ENCODE measurements around the gene SETD7.

Gene SETD7

GRCh38 chr4:139506774-139507173 lies 49.2 kb downstream of the SETD7 start:
- TF ChIP-seq CTCF (IDR thresholded peaks at IDR 0.05; ENCODE audit: low read depth, low read length, missing control alignments), result no peak
- H3K4me3 ChIP-seq (ENCODE audit: low read depth, low read length), result no peak overlapping the region
- DNase-seq (ENCODE audit: low read depth), result no peak

GRCh38 chr4:139503622-139504166 lies 52.3 kb downstream of the SETD7 start:
- no peak for DNase-seq (ENCODE audit: low read depth)
- no peak overlapping the region for H3K4me3 ChIP-seq (ENCODE audit: low read depth, low read length)
- TF ChIP-seq CTCF (IDR thresholded peaks at IDR 0.05; ENCODE audit: low read depth, low read length, missing control alignments), result no peak

- TF ChIP-seq CTCF (IDR thresholded peaks at IDR 0.05; ENCODE audit: low read depth, low read length, missing control alignments), result no peak
- no peak for DNase-seq (ENCODE audit: low read depth)
- H3K4me3 ChIP-seq (ENCODE audit: low read depth, low read length), result no peak overlapping the region
Measured at GRCh38 chr4:139501927-139502899, 53.8 kb downstream of the SETD7 start.

GRCh38 chr4:139501527-139501926 lies 54.5 kb downstream of the SETD7 start:
- TF ChIP-seq CTCF (IDR thresholded peaks at IDR 0.05; ENCODE audit: low read depth, low read length, missing control alignments), result no peak
- no peak overlapping the region for H3K4me3 ChIP-seq (ENCODE audit: low read depth, low read length)
- DNase-seq (ENCODE audit: low read depth), result no peak

- no peak for TF ChIP-seq CTCF (IDR thresholded peaks at IDR 0.05; ENCODE audit: low read depth, low read length, missing control alignments)
- no peak overlapping the region for H3K4me3 ChIP-seq (ENCODE audit: low read depth, low read length)
- no peak for DNase-seq (ENCODE audit: low read depth)
Measured at GRCh38 chr4:139501117-139501516, 54.9 kb downstream of the SETD7 start.

- no peak overlapping the region for H3K4me3 ChIP-seq (ENCODE audit: low read depth, low read length)
- no peak for TF ChIP-seq CTCF (IDR thresholded peaks at IDR 0.05; ENCODE audit: low read depth, low read length, missing control alignments)
- DNase-seq (ENCODE audit: low read depth), result no peak
Measured at GRCh38 chr4:139499186-139499585, 56.8 kb downstream of the SETD7 start.

Measured in GM12864 (cell line).